GM12891 (cell line): ENCODE results near the gene ID4.
A peak's percentile ranks its signal among the peaks of the same experiment; 100 is the strongest.

ENCODE experiments used
- DNase-seq: peaks from one replicate; pipeline ENCODE4 v3.0.0; 2011; ENCODE audit warnings: low spot score; ENCODE audit not compliant: insufficient read length
- FAIRE-seq: peaks from 2 replicates; lab custom pipeline; 2011; peaks lifted over from hg19 to GRCh38; lab: Jason Lieb, UNC
- PAX5 ChIP-seq: IDR thresholded peaks from 2 replicates; pipeline ENCODE4 v1.6.1; 2011; ENCODE audit warnings: low read length, moderate library complexity, mild to moderate bottlenecking; ENCODE audit not compliant: insufficient read depth, severe bottlenecking
- POLR2A ChIP-seq: IDR thresholded peaks from 2 replicates; pipeline ENCODE4 v1.6.1; 2011; ENCODE audit warnings: low read depth, low read length, control low read depth
- POLR2AphosphoS5 ChIP-seq: IDR thresholded peaks from 2 replicates; pipeline ENCODE4 v1.6.1; 2011; ENCODE audit warnings: low read depth, low read length, control low read depth
- POU2F2 ChIP-seq: IDR thresholded peaks from 2 replicates; pipeline ENCODE4 v1.6.1; 2011; ENCODE audit warnings: low read depth, mild to moderate bottlenecking, control low read depth, low read length, moderate library complexity
- SPI1 ChIP-seq: IDR thresholded peaks from 2 replicates; pipeline ENCODE4 v1.6.1; 2011; ENCODE audit warnings: low read depth, low read length, control low read depth
- TAF1 ChIP-seq: IDR thresholded peaks from 2 replicates; pipeline ENCODE4 v1.6.1; 2011; ENCODE audit warnings: low read depth, low read length, control low read depth

ID4 gene

GRCh38 chr6:19804205-19805128 lies 32.7 kb upstream of the ID4 start:
- TF ChIP-seq SPI1 (no peak), POLR2AphosphoS5 (no peak), TAF1 (no peak), POLR2A (no peak)
- peak; percentile 35 for DNase-seq
- FAIRE-seq = no peak

GRCh38 chr6:19805129-19805481 lies 32.1 kb upstream of the ID4 start:
- FAIRE-seq = no peak
- no peak for TF ChIP-seq PAX5
- no peak for TF ChIP-seq SPI1
- TF ChIP-seq POLR2AphosphoS5 = no peak
- no peak for TF ChIP-seq POLR2A
- TF ChIP-seq TAF1 = no peak
- no peak for TF ChIP-seq POU2F2
- no peak for DNase-seq

GRCh38 chr6:19806971-19807396 lies 30.2 kb upstream of the ID4 start:
- FAIRE-seq (no peak), DNase-seq (no peak)
- TF ChIP-seq TAF1 (no peak), POLR2AphosphoS5 (no peak), POLR2A (no peak)

GRCh38 chr6:19811397-19812079 lies 25.6 kb upstream of the ID4 start:
- FAIRE-seq (no peak), DNase-seq (no peak)

GRCh38 chr6:19812512-19813119 lies 24.6 kb upstream of the ID4 start:
- TF ChIP-seq SPI1 (no peak), TAF1 (no peak), POLR2A (no peak), POU2F2 (no peak), POLR2AphosphoS5 (no peak), PAX5 (no peak)
- DNase-seq = no peak
- FAIRE-seq = no peak

More at GRCh38 chr6:19811397-19812079, 25.6 kb upstream of the ID4 start:
- TF ChIP-seq PAX5 = no peak
- TF ChIP-seq POU2F2 = no peak
- no peak for TF ChIP-seq POLR2AphosphoS5
- no peak for TF ChIP-seq TAF1
- TF ChIP-seq POLR2A = no peak
- TF ChIP-seq SPI1 = no peak

GRCh38 chr6:19818805-19819204 lies 18.4 kb upstream of the ID4 start:
- TF ChIP-seq POLR2AphosphoS5 (no peak), SPI1 (no peak), POU2F2 (no peak), TAF1 (no peak), POLR2A (no peak), PAX5 (no peak)
- no peak for FAIRE-seq
- DNase-seq = no peak

GRCh38 chr6:19824058-19824807 lies 12.9 kb upstream of the ID4 start:
- TF ChIP-seq POLR2A (no peak), POLR2AphosphoS5 (no peak), POU2F2 (no peak), TAF1 (no peak), SPI1 (no peak), PAX5 (no peak)
- no peak for FAIRE-seq
- no peak for DNase-seq

- no peak for FAIRE-seq
- TF ChIP-seq POU2F2 = no peak
- no peak for TF ChIP-seq PAX5
- no peak for TF ChIP-seq POLR2AphosphoS5
- TF ChIP-seq POLR2A = no peak
- TF ChIP-seq SPI1 = no peak
- TF ChIP-seq TAF1 = no peak
- no peak for DNase-seq
These were observed 9.9 kb upstream of the ID4 start for GRCh38 chr6:19827247-19827646.

- TF ChIP-seq POU2F2 (no peak), POLR2A (no peak), TAF1 (no peak), PAX5 (no peak), POLR2AphosphoS5 (no peak), SPI1 (no peak)
- DNase-seq (no peak), FAIRE-seq (no peak)
These were observed 9.3 kb upstream of the ID4 start for GRCh38 chr6:19827903-19828302.
